ENCODE data around the gene GLYATL1B. TPM values are rescaled to one million over a fixed set of nuclear protein-coding genes. Genes with fewer than 3 reads are reported as not detected.
"Not testable (repeated sequence)": the region's sequence is repeated elsewhere in the genome, so short reads cannot be mapped to it uniquely, and the experiment has no call there.

GLYATL1B gene, protein sequence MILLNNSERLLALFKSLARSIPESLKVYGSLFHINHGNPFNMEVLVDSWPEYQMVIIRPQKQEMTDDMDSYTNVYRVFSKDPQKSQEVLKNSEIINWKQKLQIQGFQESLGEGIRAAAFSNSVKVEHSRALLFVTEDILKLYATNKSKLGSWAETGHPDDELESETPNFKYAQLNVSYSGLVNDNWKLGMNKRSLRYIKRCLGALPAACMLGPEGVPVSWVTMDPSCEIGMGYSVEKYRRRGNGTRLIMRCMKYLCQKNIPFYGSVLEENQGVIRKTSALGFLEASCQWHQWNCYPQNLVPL
- not detected for total RNA-seq

DNA sequence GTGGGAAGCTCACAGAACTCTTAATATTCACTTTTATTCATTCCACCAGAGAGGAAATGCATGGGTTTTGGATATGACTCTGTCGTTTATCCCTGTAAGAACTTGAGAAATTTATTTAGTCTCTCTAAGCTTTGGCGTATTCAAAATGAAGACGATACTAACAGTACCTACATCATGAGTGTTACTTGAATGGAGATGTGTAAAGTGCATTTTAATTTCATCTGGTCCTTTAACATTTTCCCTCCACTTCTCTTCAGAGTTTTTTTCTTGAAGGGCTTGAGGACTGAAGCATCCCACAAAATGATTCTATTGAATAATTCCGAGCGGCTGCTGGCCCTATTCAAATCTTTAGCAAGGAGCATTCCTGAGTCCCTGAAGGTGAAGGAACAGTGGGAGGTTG lies at the start of gene GLYATL1B:
TSS of gene GLYATL1B (plus strand) at position 301 of the 400 bp plus-strand sequence. CDS start at position 301, 0 bp downstream.
- TF ChIP-seq, protein P1, sequence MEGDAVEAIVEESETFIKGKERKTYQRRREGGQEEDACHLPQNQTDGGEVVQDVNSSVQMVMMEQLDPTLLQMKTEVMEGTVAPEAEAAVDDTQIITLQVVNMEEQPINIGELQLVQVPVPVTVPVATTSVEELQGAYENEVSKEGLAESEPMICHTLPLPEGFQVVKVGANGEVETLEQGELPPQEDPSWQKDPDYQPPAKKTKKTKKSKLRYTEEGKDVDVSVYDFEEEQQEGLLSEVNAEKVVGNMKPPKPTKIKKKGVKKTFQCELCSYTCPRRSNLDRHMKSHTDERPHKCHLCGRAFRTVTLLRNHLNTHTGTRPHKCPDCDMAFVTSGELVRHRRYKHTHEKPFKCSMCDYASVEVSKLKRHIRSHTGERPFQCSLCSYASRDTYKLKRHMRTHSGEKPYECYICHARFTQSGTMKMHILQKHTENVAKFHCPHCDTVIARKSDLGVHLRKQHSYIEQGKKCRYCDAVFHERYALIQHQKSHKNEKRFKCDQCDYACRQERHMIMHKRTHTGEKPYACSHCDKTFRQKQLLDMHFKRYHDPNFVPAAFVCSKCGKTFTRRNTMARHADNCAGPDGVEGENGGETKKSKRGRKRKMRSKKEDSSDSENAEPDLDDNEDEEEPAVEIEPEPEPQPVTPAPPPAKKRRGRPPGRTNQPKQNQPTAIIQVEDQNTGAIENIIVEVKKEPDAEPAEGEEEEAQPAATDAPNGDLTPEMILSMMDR (IDR thresholded peaks at IDR 0.05; ENCODE audit: low read depth), result not testable (repeated sequence)

DNA sequence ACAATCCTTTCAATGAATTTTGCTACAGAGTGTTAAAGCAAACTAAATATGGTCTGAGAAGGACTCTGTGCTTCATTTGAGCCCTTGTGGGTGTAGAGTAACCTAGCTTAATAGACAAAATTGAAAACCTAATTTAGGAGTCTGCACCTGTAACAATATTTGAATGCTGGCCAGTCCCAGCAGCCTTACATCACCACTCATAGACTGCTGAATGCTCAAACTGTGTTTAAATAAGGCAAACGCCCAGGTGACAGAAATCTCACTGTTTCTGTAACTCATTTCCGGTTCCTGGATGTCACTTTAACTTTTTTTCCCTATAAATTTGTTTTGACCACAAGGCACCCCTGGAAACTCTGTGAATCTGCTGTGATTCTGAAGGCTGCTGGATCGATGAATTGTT lies 45.5 kb upstream of the GLYATL1B start:
- TF ChIP-seq, protein P1 (IDR thresholded peaks at IDR 0.05; ENCODE audit: low read depth), result no peak

DNA sequence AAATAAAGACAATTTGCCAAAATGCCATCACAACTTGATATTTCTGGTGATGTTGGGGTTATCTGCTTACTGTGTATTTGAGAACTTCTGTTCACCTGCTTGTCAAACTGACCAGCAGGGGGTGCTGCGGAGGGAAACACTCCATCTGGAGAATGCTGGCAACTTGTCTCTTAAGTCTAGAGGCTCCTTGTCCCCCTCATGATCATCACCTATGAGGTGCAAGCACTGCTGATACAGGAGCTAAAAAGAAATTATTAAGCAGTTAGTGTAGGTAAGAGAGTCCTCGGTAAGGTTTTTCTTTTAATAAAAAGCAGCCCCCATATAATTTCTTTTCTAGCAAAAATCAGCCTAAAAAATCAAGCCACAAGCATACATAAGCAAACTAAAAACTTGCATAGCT lies 32.7 kb upstream of the GLYATL1B start:
- TF ChIP-seq, protein P1 (IDR thresholded peaks at IDR 0.05; ENCODE audit: low read depth), result no peak

DNA sequence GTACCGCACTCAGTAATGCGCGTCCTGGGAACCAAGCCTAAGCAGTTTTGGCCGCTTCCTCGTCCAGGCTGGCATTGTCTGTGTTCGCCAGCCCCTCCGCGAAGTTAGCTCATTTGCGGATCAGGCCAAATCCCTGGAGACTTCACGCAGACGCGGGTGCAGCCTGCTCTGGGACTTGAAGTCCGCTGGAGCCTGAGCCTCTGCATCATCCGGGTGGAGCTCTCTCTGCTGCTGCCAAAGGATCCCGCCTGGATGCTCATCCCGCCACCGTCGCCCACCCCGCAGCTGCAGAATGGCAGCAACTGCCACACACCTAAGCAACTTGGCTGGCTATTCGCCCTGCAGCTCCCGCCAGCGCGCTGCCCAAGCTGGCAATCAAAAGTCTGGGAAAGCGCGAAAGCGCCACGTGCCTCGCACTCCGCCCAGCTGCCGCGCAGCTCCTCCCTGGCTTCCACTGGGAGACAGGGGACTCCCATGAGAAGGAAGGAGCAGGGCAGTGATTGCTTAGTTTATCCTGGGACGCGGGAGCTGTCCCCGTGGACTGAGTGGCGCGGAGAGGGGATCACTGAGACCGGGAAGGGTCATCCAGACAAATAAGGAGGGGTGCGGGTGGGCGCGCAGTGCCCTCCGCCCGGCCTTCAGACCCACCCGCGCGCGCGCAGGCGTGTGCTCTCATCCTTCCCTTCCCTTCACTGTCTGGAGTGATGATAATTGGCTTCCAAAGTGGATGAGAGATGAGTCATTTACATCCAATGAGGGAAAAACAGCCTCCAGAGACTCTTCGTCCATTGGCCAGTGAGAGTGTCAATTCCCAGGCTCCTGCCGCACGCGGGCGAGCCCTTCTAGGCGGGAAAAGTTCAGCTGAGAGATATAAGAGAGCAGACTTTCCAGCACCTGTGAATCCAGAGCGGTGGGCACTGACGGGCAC lies 23.2 kb upstream of the GLYATL1B start:
- TF ChIP-seq, protein P1 (IDR thresholded peaks at IDR 0.05; ENCODE audit: low read depth), result no peak

DNA sequence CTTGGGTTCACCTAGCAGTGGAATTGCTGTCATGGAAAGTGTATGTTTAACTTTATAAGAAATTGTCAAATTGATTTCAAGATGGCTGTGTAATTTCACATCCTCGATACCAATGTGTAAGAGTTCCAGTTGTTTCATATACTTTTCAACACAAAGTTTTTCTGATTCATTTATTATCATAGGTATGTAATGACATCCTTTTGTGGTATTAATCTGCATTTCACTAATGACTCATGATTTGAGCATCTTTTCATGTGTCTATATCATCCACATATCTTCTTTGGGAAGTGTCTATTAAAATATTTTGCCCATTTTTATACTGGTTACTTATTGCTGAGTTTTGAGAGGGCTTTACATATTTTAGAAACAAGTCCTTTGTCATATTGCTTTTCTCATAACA lies 17.0 kb upstream of the GLYATL1B start:
- TF ChIP-seq, protein P1 (IDR thresholded peaks at IDR 0.05; ENCODE audit: low read depth), result no peak

DNA sequence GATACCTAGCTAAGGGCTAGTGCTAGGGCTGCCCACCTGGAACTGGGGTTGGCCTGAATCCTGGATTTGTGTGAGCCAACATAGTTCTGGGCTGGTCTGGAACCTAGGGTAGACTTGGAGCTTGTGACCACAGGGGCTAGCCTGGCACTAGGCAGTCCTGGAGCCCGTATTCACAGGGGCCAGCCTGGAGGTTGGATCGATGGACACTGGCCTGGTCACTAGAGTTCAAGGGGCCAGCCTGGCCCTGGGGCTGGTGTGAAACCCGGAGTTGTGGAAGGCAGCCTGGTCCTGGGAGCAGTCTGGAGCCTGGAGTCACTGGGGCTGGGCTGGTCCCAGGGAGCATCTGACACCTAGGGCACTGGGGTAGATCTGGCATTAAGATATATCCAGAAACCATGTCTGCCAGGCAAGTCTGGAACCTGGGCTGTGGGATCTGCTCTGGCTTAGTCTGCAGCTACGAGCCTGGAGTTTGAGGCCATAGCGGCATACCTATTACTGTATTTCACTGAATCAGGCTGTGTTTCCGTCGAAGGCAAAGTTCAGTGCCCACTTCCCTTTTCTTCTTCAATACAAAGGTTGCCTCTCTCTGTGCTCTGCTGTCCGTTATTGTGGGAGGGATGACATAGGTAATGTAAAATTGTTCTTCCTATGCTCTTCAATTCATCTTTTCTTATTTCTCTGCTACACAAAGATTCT lies 9.1 kb upstream of the GLYATL1B start:
- TF ChIP-seq, protein P1 (IDR thresholded peaks at IDR 0.05; ENCODE audit: low read depth), result no peak

Measured in subcutaneous adipose tissue (tissue), 4 donors.